Measurements from ENCODE around the gene CCR6. TPM values are rescaled to one million over a fixed set of nuclear protein-coding genes. Genes with fewer than 3 reads are reported as not detected.
A peak's percentile ranks its signal among the peaks of the same experiment; 100 is the strongest.

Gene CCR6
- total and polyA plus RNA-seq, 2 of the 13 experiments (the other 11 are each of a cell fraction or from before 2014, with no cell fraction given) = 4.5 to 8.7 TPM

- TF ChIP-seq DBP (CRISPR knock-in tag; IDR thresholded peaks at IDR 0.05; ENCODE audit: not compliant biosample characterization) (no peak), YEATS2 (CRISPR knock-in tag; IDR thresholded peaks at IDR 0.05; ENCODE audit: borderline replicate concordance) (no peak), KLF6 (CRISPR knock-in tag; IDR thresholded peaks at IDR 0.05) (no peak), ZNF343 (CRISPR knock-in tag; IDR thresholded peaks at IDR 0.05) (no peak), HNF4A (CRISPR knock-in tag; IDR thresholded peaks at IDR 0.05) (peak; percentile 20; the same call in 1 of the 2 replicates), POGK (CRISPR knock-in tag; conservative IDR thresholded peaks at IDR 0.05) (no peak; the same call in 1 of the 2 replicates), HOXA3 (CRISPR knock-in tag; IDR thresholded peaks at IDR 0.05) (peak; percentile 58), IKZF4 (CRISPR knock-in tag; IDR thresholded peaks at IDR 0.05; ENCODE audit: borderline replicate concordance, low read depth, not compliant biosample characterization) (no peak), ZHX1 (CRISPR knock-in tag; IDR thresholded peaks at IDR 0.05; ENCODE audit: low read depth) (0 out of 2 replicates have a peak, but pooled peaks have one; percentile 6), RFX3 (CRISPR knock-in tag; IDR thresholded peaks at IDR 0.05) (no peak), ZNF256 (CRISPR knock-in tag; conservative IDR thresholded peaks at IDR 0.05) (no peak), ZNF557 (CRISPR knock-in tag; IDR thresholded peaks at IDR 0.05) (no peak), TOPORS (CRISPR knock-in tag; IDR thresholded peaks at IDR 0.05) (no peak), FOXA3 (CRISPR knock-in tag; IDR thresholded peaks at IDR 0.05) (peak; percentile 85), DNMT1 (CRISPR knock-in tag; IDR thresholded peaks at IDR 0.05) (no peak), KLF15 (CRISPR knock-in tag; IDR thresholded peaks at IDR 0.05; ENCODE audit: borderline replicate concordance) (no peak), CTCF (CRISPR knock-in tag; IDR thresholded peaks at IDR 0.05) (peak; percentile 41), MLLT10 (CRISPR knock-in tag; IDR thresholded peaks at IDR 0.05) (no peak), ZMAT5 (CRISPR knock-in tag; IDR thresholded peaks at IDR 0.05; ENCODE audit: borderline replicate concordance, low read depth) (no peak), ZNF558 (CRISPR knock-in tag; IDR thresholded peaks at IDR 0.05; ENCODE audit: borderline replicate concordance) (no peak)
These were observed 17.9 kb downstream of the CCR6 start (continued) for GRCh38 chr6:167140589-167141474.

Measured in HepG2 (cell line).